ENCODE results near the gene PPP1R12A. TPM values are rescaled to one million over a fixed set of nuclear protein-coding genes. Genes with fewer than 3 reads are reported as not detected.

The PPP1R12A gene
- total and polyA plus RNA-seq, 5 donors from 2014 or later, result 91.8 to 153 (median 106) TPM

GRCh38 chr12:79776111-79776510 is 158.8 kb downstream of the PPP1R12A start:
- Histone ChIP-seq H3K36me3 (ENCODE audit: control insufficient read depth, insufficient read depth, low read length) (peaks cover 51% of the 10 kb centered on the region), H3K4me3 (ENCODE audit: low read depth, low read length) (no peak overlapping the region), H3K27me3 (ENCODE audit: control insufficient read depth, insufficient read depth, low read length) (no peaks in the 10 kb centered on the region), H3K9me3 (ENCODE audit: control insufficient read depth in 2 of 2, low read length in 2 of 2) (no peaks in the 10 kb centered on the region), H3K27ac (ENCODE audit: insufficient read depth, low read length, poor library complexity, severe bottlenecking) (no peak overlapping the region), H3K4me1 (ENCODE audit: control insufficient read depth, insufficient read depth, low read length, poor library complexity, severe bottlenecking) (no peaks in the 10 kb centered on the region)
- H3K4me1 Mint-ChIP-seq, result peaks cover 0 to 4% (median 1%) of the 10 kb centered on the region in 4 donors
- H3K27me3 Mint-ChIP-seq, result no peaks in the 10 kb centered on the region
- H3K27ac Mint-ChIP-seq, result no peak overlapping the region
- DNase-seq, result no peak
- no peaks in the 10 kb centered on the region for H3K9me3 Mint-ChIP-seq
- no peak overlapping the region for H3K4me3 Mint-ChIP-seq
- ATAC-seq (ENCODE audit: low read depth in 2 of 2), result no peak
- H3K36me3 Mint-ChIP-seq, result peaks cover 26% of the 10 kb centered on the region

- H3K27me3 ChIP-seq (ENCODE audit: control insufficient read depth, insufficient read depth, low read length), result no peaks in the 10 kb centered on the region
- Mint-ChIP-seq H3K27ac (no peak overlapping the region), H3K4me3 (no peak overlapping the region), H3K36me3 (peaks cover 23% of the 10 kb centered on the region), H3K27me3 (no peaks in the 10 kb centered on the region), H3K9me3 (no peaks in the 10 kb centered on the region), H3K4me1 (peaks cover 0 to 4% (median 1%) of the 10 kb centered on the region in 4 donors)
- no peak for DNase-seq
- H3K27ac ChIP-seq (ENCODE audit: insufficient read depth, low read length, poor library complexity, severe bottlenecking), result no peak overlapping the region
- H3K4me3 ChIP-seq (ENCODE audit: low read depth, low read length), result no peak overlapping the region
- no peaks in the 10 kb centered on the region for H3K9me3 ChIP-seq (ENCODE audit: control insufficient read depth in 2 of 2, low read length in 2 of 2)
- ATAC-seq (ENCODE audit: low read depth in 2 of 2), result no peak
- H3K36me3 ChIP-seq (ENCODE audit: control insufficient read depth, insufficient read depth, low read length), result peaks cover 48% of the 10 kb centered on the region
- no peaks in the 10 kb centered on the region for H3K4me1 ChIP-seq (ENCODE audit: control insufficient read depth, insufficient read depth, low read length, poor library complexity, severe bottlenecking)
Observed at GRCh38 chr12:79775355-79776027, 159.4 kb downstream of the PPP1R12A start.

GRCh38 chr12:79773896-79774295 is 161.0 kb downstream of the PPP1R12A start:
- no peaks in the 10 kb centered on the region for H3K27me3 Mint-ChIP-seq
- ATAC-seq (ENCODE audit: low read depth in 2 of 2) (no peak), DNase-seq (no peak)
- H3K9me3 ChIP-seq (ENCODE audit: control insufficient read depth in 2 of 2, low read length in 2 of 2), result no peaks in the 10 kb centered on the region
- no peak overlapping the region for H3K4me3 Mint-ChIP-seq
- H3K36me3 ChIP-seq (ENCODE audit: control insufficient read depth, insufficient read depth, low read length), result peaks cover 34% of the 10 kb centered on the region
- no peak overlapping the region for H3K27ac ChIP-seq (ENCODE audit: insufficient read depth, low read length, poor library complexity, severe bottlenecking)
- no peaks in the 10 kb centered on the region for H3K27me3 ChIP-seq (ENCODE audit: control insufficient read depth, insufficient read depth, low read length)
- H3K27ac Mint-ChIP-seq, result no peak overlapping the region
- H3K9me3 Mint-ChIP-seq, result no peaks in the 10 kb centered on the region
- H3K36me3 Mint-ChIP-seq, result peaks cover 18% of the 10 kb centered on the region
- no peak overlapping the region for H3K4me3 ChIP-seq (ENCODE audit: low read depth, low read length)
- H3K4me1 Mint-ChIP-seq, result peaks cover 0 to 4% (median 1%) of the 10 kb centered on the region in 4 donors
- H3K4me1 ChIP-seq (ENCODE audit: control insufficient read depth, insufficient read depth, low read length, poor library complexity, severe bottlenecking), result no peaks in the 10 kb centered on the region

DNA sequence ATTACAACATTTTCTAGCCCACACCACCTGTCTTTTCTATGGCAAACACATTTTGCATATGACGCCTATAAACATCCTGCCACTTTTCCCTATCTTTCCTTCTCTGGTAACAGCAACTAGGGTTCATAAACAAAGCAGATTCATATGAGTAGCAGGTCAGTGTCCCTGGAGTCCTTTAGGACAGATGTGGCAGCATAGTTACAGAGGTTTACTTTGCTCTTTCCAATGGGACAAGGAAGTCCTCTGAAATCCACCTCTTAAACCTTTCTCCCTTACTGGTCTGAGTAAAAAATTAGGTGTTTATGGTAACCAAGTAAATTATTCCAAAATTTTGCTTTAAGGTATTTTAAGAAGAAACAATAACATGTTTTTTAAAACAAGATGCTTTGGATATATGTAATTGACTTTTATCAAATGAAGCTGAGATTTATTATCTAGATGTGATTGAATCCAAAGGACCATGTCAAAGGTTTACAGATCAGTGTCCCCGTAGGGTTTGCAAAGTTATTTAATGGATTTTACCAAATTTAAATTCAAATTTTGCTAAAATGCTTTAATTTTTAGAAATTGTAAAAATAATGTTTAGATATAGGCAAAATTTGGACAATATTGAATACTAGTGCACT is 164.9 kb downstream of the PPP1R12A start:
- peaks cover 1% of the 10 kb centered on the region for H3K36me3 ChIP-seq (ENCODE audit: control insufficient read depth, insufficient read depth, low read length)
- no peak overlapping the region for H3K4me3 ChIP-seq (ENCODE audit: low read depth, low read length)
- no peaks in the 10 kb centered on the region for H3K4me1 ChIP-seq (ENCODE audit: control insufficient read depth, insufficient read depth, low read length, poor library complexity, severe bottlenecking)
- H3K9me3 Mint-ChIP-seq, result no peaks in the 10 kb centered on the region
- H3K27ac ChIP-seq (ENCODE audit: insufficient read depth, low read length, poor library complexity, severe bottlenecking), result no peak overlapping the region
- ATAC-seq (ENCODE audit: low read depth in 2 of 2), result no peak
- no peak overlapping the region for H3K27ac Mint-ChIP-seq
- peaks cover 4% of the 10 kb centered on the region for H3K27me3 Mint-ChIP-seq
- no peaks in the 10 kb centered on the region for H3K27me3 ChIP-seq (ENCODE audit: control insufficient read depth, insufficient read depth, low read length)
- peaks cover 0 to 4% (median 1%) of the 10 kb centered on the region in 4 donors for H3K4me1 Mint-ChIP-seq
- H3K4me3 Mint-ChIP-seq, result no peak overlapping the region
- no peak for DNase-seq
- H3K36me3 Mint-ChIP-seq, result peaks cover 10% of the 10 kb centered on the region
- H3K9me3 ChIP-seq (ENCODE audit: control insufficient read depth in 2 of 2, low read length in 2 of 2), result no peaks in the 10 kb centered on the region

DNA sequence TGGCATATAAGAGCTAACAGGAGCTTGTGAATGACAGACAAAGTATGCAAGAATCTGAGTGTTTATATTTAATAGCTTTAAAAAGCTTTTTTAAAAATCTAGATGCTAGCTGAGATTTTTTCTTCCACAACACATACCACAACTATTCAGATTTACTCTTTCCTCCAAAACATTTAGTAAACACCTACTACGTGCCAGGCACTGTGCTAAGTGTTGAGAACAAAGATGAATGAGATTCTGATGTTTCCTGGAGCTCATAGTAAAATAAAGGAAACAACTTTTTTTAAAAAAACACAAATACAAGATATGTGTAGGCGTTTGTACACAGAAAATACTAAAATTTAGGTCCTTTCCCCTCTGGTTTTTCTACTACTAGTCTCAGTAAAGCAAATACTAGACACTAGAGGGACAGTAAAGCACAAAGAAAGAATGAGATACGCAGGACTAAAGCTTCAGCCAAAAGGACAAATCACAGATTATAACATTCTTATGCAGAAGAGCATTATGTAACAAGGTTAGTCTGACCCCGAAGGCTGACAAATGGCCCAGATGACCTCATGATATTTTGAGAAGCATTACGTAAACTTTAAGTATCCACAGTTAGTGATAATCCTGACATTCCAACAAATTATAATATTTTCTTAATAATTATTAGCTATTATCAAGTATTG is 165.6 kb downstream of the PPP1R12A start:
- peak overlapping the region in 1 of 3 donors; percentile 45 for H3K27ac Mint-ChIP-seq
- H3K4me1 Mint-ChIP-seq, result peaks cover 0 to 4% (median 1%) of the 10 kb centered on the region in 4 donors
- peaks cover 2% of the 10 kb centered on the region for H3K27me3 ChIP-seq (ENCODE audit: control insufficient read depth, insufficient read depth, low read length)
- H3K27me3 Mint-ChIP-seq, result peaks cover 4% of the 10 kb centered on the region
- H3K9me3 Mint-ChIP-seq, result no peaks in the 10 kb centered on the region
- no peaks in the 10 kb centered on the region for H3K9me3 ChIP-seq (ENCODE audit: control insufficient read depth in 2 of 2, low read length in 2 of 2)
- ATAC-seq (ENCODE audit: low read depth in 2 of 2), result no peak
- H3K36me3 Mint-ChIP-seq, result peaks cover 8% of the 10 kb centered on the region
- H3K27ac ChIP-seq (ENCODE audit: insufficient read depth, low read length, poor library complexity, severe bottlenecking), result no peak overlapping the region
- H3K4me3 ChIP-seq (ENCODE audit: low read depth, low read length), result no peak overlapping the region
- H3K36me3 ChIP-seq (ENCODE audit: control insufficient read depth, insufficient read depth, low read length), result no peaks in the 10 kb centered on the region
- no peak overlapping the region for H3K4me3 Mint-ChIP-seq
- H3K4me1 ChIP-seq (ENCODE audit: control insufficient read depth, insufficient read depth, low read length, poor library complexity, severe bottlenecking), result no peaks in the 10 kb centered on the region
- no peak for DNase-seq

- H3K4me1 ChIP-seq (ENCODE audit: control insufficient read depth, insufficient read depth, low read length, poor library complexity, severe bottlenecking), result no peaks in the 10 kb centered on the region
- Mint-ChIP-seq H3K27me3 (peaks cover 5% of the 10 kb centered on the region), H3K36me3 (peaks cover 4% of the 10 kb centered on the region), H3K27ac (no peak overlapping the region), H3K4me1 (peaks cover 0 to 3% (median 0%) of the 10 kb centered on the region in 4 donors), H3K4me3 (no peak overlapping the region), H3K9me3 (no peaks in the 10 kb centered on the region)
- H3K27ac ChIP-seq (ENCODE audit: insufficient read depth, low read length, poor library complexity, severe bottlenecking), result no peak overlapping the region
- DNase-seq, result no peak
- no peaks in the 10 kb centered on the region for H3K9me3 ChIP-seq (ENCODE audit: control insufficient read depth in 2 of 2, low read length in 2 of 2)
- no peak for ATAC-seq (ENCODE audit: low read depth in 2 of 2)
- H3K36me3 ChIP-seq (ENCODE audit: control insufficient read depth, insufficient read depth, low read length), result no peaks in the 10 kb centered on the region
- H3K27me3 ChIP-seq (ENCODE audit: control insufficient read depth, insufficient read depth, low read length), result peaks cover 2% of the 10 kb centered on the region
- H3K4me3 ChIP-seq (ENCODE audit: low read depth, low read length), result no peak overlapping the region
Observed at GRCh38 chr12:79766705-79767464, 168.0 kb downstream of the PPP1R12A start.

DNA sequence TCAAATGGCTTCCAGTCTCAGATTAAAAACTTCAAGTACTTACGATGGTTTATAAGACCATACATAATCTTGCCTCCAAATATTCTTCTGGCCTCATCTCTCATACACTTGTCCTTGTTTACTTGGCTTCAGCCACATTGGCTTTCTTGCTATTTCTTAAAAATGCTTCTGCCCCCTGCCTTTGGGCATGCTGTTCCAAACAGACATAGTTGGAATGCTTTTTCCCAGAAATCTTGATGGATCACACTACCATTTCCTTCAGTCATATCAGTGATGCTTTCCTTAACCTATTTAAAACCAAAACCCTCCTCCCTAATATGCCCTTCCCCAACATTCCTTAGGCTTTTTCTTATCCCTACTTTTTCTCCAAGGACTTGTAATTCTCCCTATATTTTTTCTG is 169.7 kb downstream of the PPP1R12A start:
- Mint-ChIP-seq H3K36me3 (no peaks in the 10 kb centered on the region), H3K4me3 (no peak overlapping the region), H3K27me3 (peaks cover 8% of the 10 kb centered on the region), H3K9me3 (peaks cover 0 to 3% (median 0%) of the 10 kb centered on the region in 7 donors), H3K4me1 (peaks cover 0 to 3% (median 0%) of the 10 kb centered on the region in 4 donors), H3K27ac (no peak overlapping the region)
- no peak for DNase-seq
- H3K36me3 ChIP-seq (ENCODE audit: control insufficient read depth, insufficient read depth, low read length), result no peaks in the 10 kb centered on the region
- H3K27me3 ChIP-seq (ENCODE audit: control insufficient read depth, insufficient read depth, low read length), result peaks cover 2% of the 10 kb centered on the region
- no peak overlapping the region for H3K27ac ChIP-seq (ENCODE audit: insufficient read depth, low read length, poor library complexity, severe bottlenecking)
- ATAC-seq (ENCODE audit: low read depth in 2 of 2), result no peak
- no peaks in the 10 kb centered on the region for H3K9me3 ChIP-seq (ENCODE audit: control insufficient read depth in 2 of 2, low read length in 2 of 2)
- no peak overlapping the region for H3K4me3 ChIP-seq (ENCODE audit: low read depth, low read length)
- H3K4me1 ChIP-seq (ENCODE audit: control insufficient read depth, insufficient read depth, low read length, poor library complexity, severe bottlenecking), result no peaks in the 10 kb centered on the region

All from CD4-positive, CD25-positive, alpha-beta regulatory T cell (primary cell).